Endothelial cell of umbilical vein (primary cell): ENCODE measurements around the gene TGFBR3. TPM values are rescaled to one million over a fixed set of nuclear protein-coding genes. Genes with fewer than 3 reads are reported as not detected.

Experiments used
- BruUV-seq: library from RNA; stranded (reverse); fragments of 400-500 nt; replicated peaks from 2 replicates; lab custom pipeline; 2021; lab: Mats Ljungman, UMichigan
- CTCF ChIA-PET: fragments of 300-600, 350-600 bp; sonication (Branson Sonifier 250); formaldehyde crosslinking; loops from one replicate; lab custom pipeline; 2021; ENCODE audit warnings: antibody characterized with exemption, inconsistent platforms; lab: Charles Lee
- POLR2A ChIA-PET: fragments of 300-600, 350-600 bp; sonication (Branson Sonifier 250); formaldehyde crosslinking; loops from one replicate; lab custom pipeline; 2021; ENCODE audit warnings: antibody characterized with exemption, inconsistent platforms; lab: Charles Lee
- DNase-seq: peaks from one replicate; pipeline ENCODE4 v3.0.0-alpha.2; 2011; ENCODE audit warnings: low read depth, low spot score
- FAIRE-seq: peaks from 2 replicates; lab custom pipeline; 2011; peaks lifted over from hg19 to GRCh38; lab: Jason Lieb, UNC
- H2AFZ ChIP-seq: 2 replicates; pipeline ENCODE4 v1.6.0; 2012; ENCODE audit warnings: low read depth, low read length, control low read depth, inconsistent platforms
- H3K27ac ChIP-seq: 2 replicates; pipeline ENCODE4 v1.5.1; 2011; ENCODE audit warnings: low read depth, mild to moderate bottlenecking, control low read depth, low read length, moderate library complexity; ENCODE audit not compliant: insufficient read depth
- H3K27me3 ChIP-seq, 2 experiments: 2 replicates each; pipeline versions ENCODE4 v1.6.0 to v1.6.1; 2011; ENCODE audit warnings: low read length in 2 of 2, mixed read lengths in 1 of 2; ENCODE audit not compliant: control insufficient read depth in 2 of 2, insufficient read depth in 2 of 2
- H3K36me3 ChIP-seq, 2 experiments: 2 replicates in 1 of 2; 3 replicates in 1 of 2; pipeline ENCODE4 v1.5.1; 2011; ENCODE audit warnings: low read length in 2 of 2, mild to moderate bottlenecking in 1 of 2, moderate library complexity in 1 of 2; ENCODE audit not compliant: control insufficient read depth in 2 of 2, insufficient read depth in 2 of 2; ENCODE audit errors: extremely low read depth in 1 of 2
- H3K4me1 ChIP-seq: 3 replicates; pipeline ENCODE4 v1.5.1; 2011; ENCODE audit warnings: mild to moderate bottlenecking, low read length; ENCODE audit not compliant: control insufficient read depth, insufficient read depth; ENCODE audit errors: extremely low read depth
- H3K4me2 ChIP-seq: 2 replicates; pipeline ENCODE4 v1.6.1; 2011; ENCODE audit warnings: low read length, control low read depth, mixed read lengths; ENCODE audit not compliant: insufficient read depth
- H3K4me3 ChIP-seq, 3 experiments: fragments of 200-600 bp in 1 of 3; sonication (generic), shearing (Covaris generic) in 1 of 3; replicated peaks in 1 of 3; 2 replicates each; pipeline ENCODE4 v1.5.1; 2011 to 2016; ENCODE audit warnings: control low read depth in 3 of 3, low read length in 3 of 3, mild to moderate bottlenecking in 2 of 3, inconsistent platforms in 1 of 3, low read depth in 1 of 3, moderate library complexity in 1 of 3; ENCODE audit not compliant: insufficient read depth in 1 of 3
- H3K79me2 ChIP-seq: 2 replicates; pipeline ENCODE4 v1.6.0; 2012; ENCODE audit warnings: low read length, inconsistent platforms; ENCODE audit not compliant: control insufficient read depth, insufficient read depth
- H3K9ac ChIP-seq: replicated peaks from 2 replicates; pipeline ENCODE3; 2011; ENCODE audit warnings: low read length, control low read depth; ENCODE audit not compliant: insufficient read depth; ENCODE audit errors: extremely low read depth
- H3K9me1 ChIP-seq: replicated peaks from 3 replicates; pipeline ENCODE4 v1.6.0; 2011; ENCODE audit warnings: mild to moderate bottlenecking, low read length; ENCODE audit not compliant: control insufficient read depth, insufficient read depth; ENCODE audit errors: extremely low read depth
- H3K9me3 ChIP-seq: replicated peaks from 2 replicates; pipeline ENCODE4 v1.5.1; 2012; ENCODE audit warnings: low read length, inconsistent platforms; ENCODE audit not compliant: control insufficient read depth, insufficient read depth
- H4K20me1 ChIP-seq: replicated peaks from 2 replicates; pipeline ENCODE3; 2011; ENCODE audit warnings: mild to moderate bottlenecking, low read length; ENCODE audit not compliant: control insufficient read depth, insufficient read depth; ENCODE audit errors: extremely low read depth
- CTCF ChIP-seq, 2 donors: IDR thresholded peaks; 1 replicate in 1 of 2; 2 replicates in 1 of 2; pipeline ENCODE4 v1.5.1; 2011; ENCODE audit warnings: low read length in 2 of 2, mild to moderate bottlenecking in 2 of 2, moderate library complexity in 2 of 2, control low read depth in 1 of 2, inconsistent platforms in 1 of 2, low read depth in 1 of 2; ENCODE audit not compliant: insufficient read depth in 1 of 2; ENCODE audit errors: extremely low read depth in 1 of 2
- EZH2 ChIP-seq: IDR thresholded peaks from 2 replicates; pipeline ENCODE4 v1.6.1; 2012; ENCODE audit warnings: borderline replicate concordance, low read depth, mild to moderate bottlenecking, moderate library complexity, low read length, inconsistent platforms; ENCODE audit not compliant: severe bottlenecking
- FOS ChIP-seq: IDR thresholded peaks from 2 replicates; pipeline ENCODE4 v1.6.1; 2011; ENCODE audit warnings: mild to moderate bottlenecking, low read length, moderate library complexity, borderline replicate concordance; ENCODE audit not compliant: insufficient read depth
- GATA2 ChIP-seq: IDR thresholded peaks from 2 replicates; pipeline ENCODE4 v1.7.0; 2011; ENCODE audit warnings: low read depth, mild to moderate bottlenecking, moderate library complexity, mixed read lengths, low read length; ENCODE audit not compliant: insufficient read length, insufficient read depth
- JUN ChIP-seq: IDR thresholded peaks from 2 replicates; pipeline ENCODE4 v1.6.1; 2011; ENCODE audit warnings: borderline replicate concordance, low read depth; ENCODE audit not compliant: insufficient read length, insufficient read depth
- MAX ChIP-seq: IDR thresholded peaks from 2 replicates; pipeline ENCODE4 v1.6.1; 2011; ENCODE audit not compliant: insufficient read depth, insufficient read length
- MYC ChIP-seq: IDR thresholded peaks from one replicate; pipeline ENCODE4 v1.6.1; 2011; ENCODE audit warnings: mild to moderate bottlenecking, low read depth, low read length
- POLR2A ChIP-seq: IDR thresholded peaks from 2 replicates; pipeline ENCODE4 v1.6.1; 2012; ENCODE audit warnings: low read depth, mild to moderate bottlenecking, control low read depth, low read length
- POLR2AphosphoS5 ChIP-seq: IDR thresholded peaks from 2 replicates; pipeline ENCODE4 v1.6.1; 2012; ENCODE audit warnings: low read depth, mild to moderate bottlenecking, control low read depth, low read length, moderate library complexity; ENCODE audit not compliant: insufficient read depth
- dilution Hi-C: fragments of 300-500 bp; cut with MboI; formaldehyde crosslinking; loops from one replicate; pipeline ENCODE4 v1.15.0; 2019; ENCODE audit warnings: low sequenced_read_pairs; ENCODE audit not compliant: extremely low pct_ligation_motif_present
- intact Hi-C: fragments of 100-400 bp; cut with micrococcal nuclease; formaldehyde crosslinking; loops from one replicate; pipeline ENCODE4 v1.10.0; 2022
- polyA plus RNA-seq, 4 experiments: library from polyadenylated mRNA; depleted of rRNA in 3 of 4; stranded (reverse) in 3 of 4; unstranded in 1 of 4; fragments of >200 nt; gene quantifications; 2 replicates each; pipeline versions ENCODE4 v1.2.1 to v1.2.3, GENCODE V29; 2011 to 2012; ENCODE audit warnings: missing spikeins in 1 of 4
- total RNA-seq: library from RNA; stranded (reverse); gene quantifications from 2 replicates; pipeline ENCODE4 v1.2.3, GENCODE V29; 2021

TGFBR3 gene
- total and polyA plus RNA-seq, 2 donors (not counting 3 experiments of a cell fraction or from before 2014, with no cell fraction given): 8.0 to 13.4 TPM

- Histone ChIP-seq H3K4me3 (no peak overlapping the region), H3K79me2 (no peaks in the 10 kb centered on the region), H3K36me3 (no peaks in the 10 kb centered on the region), H3K9me3 (no peaks in the 10 kb centered on the region), H3K4me2 (no peak overlapping the region), H3K9me1 (no peaks in the 10 kb centered on the region), H3K27ac (no peak overlapping the region), H3K27me3 (no peaks in the 10 kb centered on the region), H2AFZ (no peak overlapping the region), H4K20me1 (peaks cover 2% of the 10 kb centered on the region), H3K4me1 (peaks cover 12% of the 10 kb centered on the region), H3K9ac (no peak overlapping the region)
- no TSS peak for BruUV-seq
- intact Hi-C loops (no loop called here), dilution Hi-C loops (no loop called here)
- CTCF ChIA-PET: no interaction called here
- POLR2A ChIA-PET: no interaction called here
- DNase-seq: no peak
- no peak for FAIRE-seq
- TF ChIP-seq JUN: no peak
- TF ChIP-seq MYC: no peak
- TF ChIP-seq GATA2: no peak
- TF ChIP-seq FOS: no peak
- TF ChIP-seq POLR2A: no peak
- TF ChIP-seq EZH2: no peak
- TF ChIP-seq MAX: no peak
- TF ChIP-seq CTCF (IDR thresholded peaks at IDR 0.05; ENCODE audit: extremely low read depth in 1 of 2, insufficient read depth in 1 of 2, low read depth in 1 of 2, low read length in 2 of 2): no peak
- TF ChIP-seq POLR2AphosphoS5: no peak
Observed at GRCh38 chr1:91876040-91876470, 9.9 kb downstream of the TGFBR3 start.
